Panc1 (cell line): ENCODE data around the gene PDZD2. TPM values are rescaled to one million over a fixed set of nuclear protein-coding genes. Genes with fewer than 3 reads are reported as not detected.

ENCODE experiments used
- ATAC-seq: fragments of 200-7000 bp; cut with Tn5 transposase; 2 replicates; pipeline ENCODE4 v1.9.1; 2020; ENCODE audit warnings: mild to moderate bottlenecking, moderate library complexity
- BruUV-seq: library from RNA; stranded (reverse); fragments of 400-500 nt; replicated peaks from 2 replicates; lab custom pipeline; 2021; lab: Mats Ljungman, UMichigan
- CTCF ChIA-PET: fragments of 300-600 bp; sonication (Branson Sonifier 250); formaldehyde crosslinking; loops from one replicate; lab custom pipeline; 2022; ENCODE audit warnings: antibody characterized with exemption; lab: Charles Lee
- POLR2A ChIA-PET: fragments of 300-600 bp; sonication (Branson Sonifier 250); formaldehyde crosslinking; loops from one replicate; lab custom pipeline; 2022; ENCODE audit warnings: antibody characterized with exemption; lab: Charles Lee
- DNase-seq: peaks from one replicate; pipeline ENCODE4 v3.0.0-alpha.2; 2010; ENCODE audit warnings: low read depth, low spot score
- H3K27ac ChIP-seq: 2 replicates; pipeline ENCODE4 v1.5.1; 2011; ENCODE audit warnings: mild to moderate bottlenecking, low read length, inconsistent platforms
- H3K27me3 ChIP-seq: fragments of 200-500 bp; sonication (Bioruptor generic); 2 replicates; pipeline ENCODE4 v1.6.0; 2014; ENCODE audit warnings: low read length, inconsistent platforms; ENCODE audit not compliant: control insufficient read depth, insufficient read depth
- H3K36me3 ChIP-seq: fragments of 200-500 bp; sonication (Bioruptor generic); 2 replicates; pipeline ENCODE4 v1.5.1; 2014; ENCODE audit warnings: inconsistent platforms, mild to moderate bottlenecking, low read length, moderate library complexity; ENCODE audit not compliant: control insufficient read depth, insufficient read depth
- H3K4me1 ChIP-seq: 2 replicates; pipeline ENCODE4 v1.5.1; 2011; ENCODE audit warnings: inconsistent platforms, mild to moderate bottlenecking, low read length, moderate library complexity; ENCODE audit not compliant: control insufficient read depth, insufficient read depth
- H3K4me3 ChIP-seq, 2 experiments: 2 replicates each; pipeline ENCODE4 v1.5.1; 2011 to 2012; ENCODE audit warnings: low read depth in 2 of 2, low read length in 2 of 2, mild to moderate bottlenecking in 2 of 2, inconsistent platforms in 1 of 2, moderate library complexity in 1 of 2
- H3K9me3 ChIP-seq: fragments of 200-500 bp; sonication (Bioruptor generic); 2 replicates; pipeline ENCODE4 v1.5.1; 2014; ENCODE audit warnings: low read depth, mild to moderate bottlenecking, inconsistent platforms, low read length, moderate library complexity; ENCODE audit not compliant: control insufficient read depth, insufficient read depth
- POLR2AphosphoS5 ChIP-seq: IDR thresholded peaks from 2 replicates; pipeline ENCODE4 v1.6.1; 2012; ENCODE audit warnings: mild to moderate bottlenecking, low read depth, low read length, moderate library complexity
- SIN3A ChIP-seq: IDR thresholded peaks from 2 replicates; pipeline ENCODE4 v1.6.1; 2012; ENCODE audit warnings: low read depth, mild to moderate bottlenecking, low read length, moderate library complexity, borderline replicate concordance; ENCODE audit not compliant: insufficient read depth
- TCF7L2 ChIP-seq: IDR thresholded peaks from 2 replicates; pipeline ENCODE4 v1.6.1; 2011; ENCODE audit warnings: mild to moderate bottlenecking, low read depth, low read length, inconsistent platforms
- in situ Hi-C: cut with HindIII; loops from 2 replicates; pipeline ENCODE4 v1.10.0; 2016; ENCODE audit warnings: low sequenced_read_pairs, low pct_unique_long_range_greater_than_20kb
- intact Hi-C: fragments of 100-400 bp; cut with micrococcal nuclease; formaldehyde crosslinking; loops from one replicate; pipeline ENCODE4 v1.10.0; 2022; ENCODE audit not compliant: unreplicated experiment
- total RNA-seq: library from RNA; stranded (reverse); gene quantifications from one replicate; pipeline ENCODE4 v1.2.1, GENCODE V29; 2021; ENCODE audit not compliant: unreplicated experiment
- TF ChIP-seq, protein P1 (sequence below): fragments of 450-650 bp; IDR thresholded peaks from 2 replicates; pipeline ENCODE4 v1.5.1; 2017; ENCODE audit warnings: mild to moderate bottlenecking
- TF ChIP-seq, protein P2 (sequence below), 2 experiments: IDR thresholded peaks; 2 replicates each; pipeline ENCODE4 v1.6.1; 2011 to 2012; ENCODE audit warnings: low read depth in 2 of 2, control low read depth in 1 of 2, low read length in 1 of 2, mild to moderate bottlenecking in 1 of 2, moderate library complexity in 1 of 2; ENCODE audit not compliant: insufficient read depth in 1 of 2

The PDZD2 gene
- total RNA-seq, 1 experiment from 2014 or later = 0.10 TPM

DNA sequence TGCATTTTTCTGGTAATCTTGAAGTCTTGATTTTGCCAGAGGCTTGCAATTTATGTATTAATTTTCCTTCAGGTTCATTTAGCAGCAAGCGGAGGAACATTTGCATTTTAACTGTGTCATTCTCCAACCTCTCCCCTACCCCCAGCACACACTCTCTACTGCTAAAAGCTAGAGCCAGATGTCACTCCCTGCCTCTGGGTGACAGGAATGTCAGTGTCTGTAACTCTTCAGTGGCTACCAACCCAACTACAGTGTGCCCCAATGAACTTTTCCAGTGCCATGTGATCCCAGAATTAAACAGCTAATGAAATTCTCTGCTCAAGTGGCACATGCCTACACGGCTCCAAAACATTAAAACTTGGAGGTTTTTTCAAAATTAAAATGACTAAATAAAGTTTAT, 274.9 kb downstream of the PDZD2 start:
- BruUV-seq = no TSS peak
- intact Hi-C loops = no loop called here
- ChIA-PET POLR2A (no interaction called here), CTCF (no interaction called here)
- Histone ChIP-seq H3K4me3 (no peak overlapping the region), H3K4me1 (no peaks in the 10 kb centered on the region), H3K36me3 (no peaks in the 10 kb centered on the region), H3K9me3 (no peaks in the 10 kb centered on the region), H3K27me3 (peaks cover 8% of the 10 kb centered on the region), H3K27ac (no peak overlapping the region)
- no peak for TF ChIP-seq TCF7L2
- no peak for TF ChIP-seq POLR2AphosphoS5
- no peak for TF ChIP-seq SIN3A
- TF ChIP-seq, protein P1, sequence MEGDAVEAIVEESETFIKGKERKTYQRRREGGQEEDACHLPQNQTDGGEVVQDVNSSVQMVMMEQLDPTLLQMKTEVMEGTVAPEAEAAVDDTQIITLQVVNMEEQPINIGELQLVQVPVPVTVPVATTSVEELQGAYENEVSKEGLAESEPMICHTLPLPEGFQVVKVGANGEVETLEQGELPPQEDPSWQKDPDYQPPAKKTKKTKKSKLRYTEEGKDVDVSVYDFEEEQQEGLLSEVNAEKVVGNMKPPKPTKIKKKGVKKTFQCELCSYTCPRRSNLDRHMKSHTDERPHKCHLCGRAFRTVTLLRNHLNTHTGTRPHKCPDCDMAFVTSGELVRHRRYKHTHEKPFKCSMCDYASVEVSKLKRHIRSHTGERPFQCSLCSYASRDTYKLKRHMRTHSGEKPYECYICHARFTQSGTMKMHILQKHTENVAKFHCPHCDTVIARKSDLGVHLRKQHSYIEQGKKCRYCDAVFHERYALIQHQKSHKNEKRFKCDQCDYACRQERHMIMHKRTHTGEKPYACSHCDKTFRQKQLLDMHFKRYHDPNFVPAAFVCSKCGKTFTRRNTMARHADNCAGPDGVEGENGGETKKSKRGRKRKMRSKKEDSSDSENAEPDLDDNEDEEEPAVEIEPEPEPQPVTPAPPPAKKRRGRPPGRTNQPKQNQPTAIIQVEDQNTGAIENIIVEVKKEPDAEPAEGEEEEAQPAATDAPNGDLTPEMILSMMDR = no peak
- TF ChIP-seq, protein P2, sequence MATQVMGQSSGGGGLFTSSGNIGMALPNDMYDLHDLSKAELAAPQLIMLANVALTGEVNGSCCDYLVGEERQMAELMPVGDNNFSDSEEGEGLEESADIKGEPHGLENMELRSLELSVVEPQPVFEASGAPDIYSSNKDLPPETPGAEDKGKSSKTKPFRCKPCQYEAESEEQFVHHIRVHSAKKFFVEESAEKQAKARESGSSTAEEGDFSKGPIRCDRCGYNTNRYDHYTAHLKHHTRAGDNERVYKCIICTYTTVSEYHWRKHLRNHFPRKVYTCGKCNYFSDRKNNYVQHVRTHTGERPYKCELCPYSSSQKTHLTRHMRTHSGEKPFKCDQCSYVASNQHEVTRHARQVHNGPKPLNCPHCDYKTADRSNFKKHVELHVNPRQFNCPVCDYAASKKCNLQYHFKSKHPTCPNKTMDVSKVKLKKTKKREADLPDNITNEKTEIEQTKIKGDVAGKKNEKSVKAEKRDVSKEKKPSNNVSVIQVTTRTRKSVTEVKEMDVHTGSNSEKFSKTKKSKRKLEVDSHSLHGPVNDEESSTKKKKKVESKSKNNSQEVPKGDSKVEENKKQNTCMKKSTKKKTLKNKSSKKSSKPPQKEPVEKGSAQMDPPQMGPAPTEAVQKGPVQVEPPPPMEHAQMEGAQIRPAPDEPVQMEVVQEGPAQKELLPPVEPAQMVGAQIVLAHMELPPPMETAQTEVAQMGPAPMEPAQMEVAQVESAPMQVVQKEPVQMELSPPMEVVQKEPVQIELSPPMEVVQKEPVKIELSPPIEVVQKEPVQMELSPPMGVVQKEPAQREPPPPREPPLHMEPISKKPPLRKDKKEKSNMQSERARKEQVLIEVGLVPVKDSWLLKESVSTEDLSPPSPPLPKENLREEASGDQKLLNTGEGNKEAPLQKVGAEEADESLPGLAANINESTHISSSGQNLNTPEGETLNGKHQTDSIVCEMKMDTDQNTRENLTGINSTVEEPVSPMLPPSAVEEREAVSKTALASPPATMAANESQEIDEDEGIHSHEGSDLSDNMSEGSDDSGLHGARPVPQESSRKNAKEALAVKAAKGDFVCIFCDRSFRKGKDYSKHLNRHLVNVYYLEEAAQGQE (IDR thresholded peaks at IDR 0.05; ENCODE audit: insufficient read depth in 1 of 2, low read depth in 2 of 2, low read length in 1 of 2) = no peak
- ATAC-seq (no peak), DNase-seq (no peak)
- in situ Hi-C loops = no loop called here

DNA sequence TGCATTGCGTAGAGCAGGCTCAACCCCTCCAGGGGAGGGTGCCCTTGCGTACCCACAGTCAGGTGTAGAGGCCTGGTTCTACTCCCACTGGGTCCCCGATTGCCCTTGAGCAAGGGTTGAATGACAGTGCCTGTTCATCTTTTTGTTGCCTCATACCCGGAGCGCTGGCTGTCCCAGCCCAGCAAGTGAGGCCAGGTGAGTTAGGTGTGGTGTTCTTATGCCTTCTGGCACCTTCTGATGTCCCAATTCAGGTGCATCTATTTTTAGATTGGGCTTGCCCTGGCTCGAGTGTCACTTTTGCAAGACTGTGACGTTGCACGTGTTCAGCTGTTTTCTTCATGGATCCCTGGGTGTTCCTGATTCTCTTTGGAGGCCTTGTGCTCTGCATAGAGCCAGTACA, 277.4 kb downstream of the PDZD2 start:
- Histone ChIP-seq H3K27me3 (peaks cover 4% of the 10 kb centered on the region), H3K4me1 (no peaks in the 10 kb centered on the region), H3K27ac (no peak overlapping the region), H3K4me3 (no peak overlapping the region), H3K36me3 (no peaks in the 10 kb centered on the region), H3K9me3 (no peaks in the 10 kb centered on the region)
- no TSS peak for BruUV-seq
- CTCF ChIA-PET = no interaction called here
- POLR2A ChIA-PET = no interaction called here
- TF ChIP-seq SIN3A = no peak
- TF ChIP-seq POLR2AphosphoS5 = no peak
- TF ChIP-seq, protein P2 (IDR thresholded peaks at IDR 0.05; ENCODE audit: insufficient read depth in 1 of 2, low read depth in 2 of 2, low read length in 1 of 2) = no peak
- TF ChIP-seq, protein P1 = no peak
- no peak for TF ChIP-seq TCF7L2
- intact Hi-C loops = no loop called here
- in situ Hi-C loops = no loop called here
- DNase-seq (no peak), ATAC-seq (no peak)
